Activated CD4-positive, alpha-beta T cell treated with anti-CD3 and anti-CD28 coated beads for 36 hours (primary cell): ENCODE measurements around the gene NAIF1. TPM values are rescaled to one million over a fixed set of nuclear protein-coding genes. Genes with fewer than 3 reads are reported as not detected.
"Not testable (repeated sequence)": the region's sequence is repeated elsewhere in the genome, so short reads cannot be mapped to it uniquely, and the experiment has no call there.

Source experiments
- ATAC-seq: fragments of 200-7000 bp; cut with Tn5 transposase; one replicate; pipeline ENCODE4 v1.10.0; 2021; ENCODE audit warnings: mild to moderate bottlenecking, moderate library complexity
- CTCF ChIA-PET: fragments of 350-600 bp; sonication (Branson Sonifier 250); formaldehyde crosslinking; loops from one replicate; lab custom pipeline; 2021; ENCODE audit warnings: antibody characterized with exemption; lab: Charles Lee
- POLR2A ChIA-PET: fragments of 350-600 bp; sonication (Branson Sonifier 250); formaldehyde crosslinking; loops from one replicate; lab custom pipeline; 2021; ENCODE audit warnings: antibody characterized with exemption, inconsistent platforms; lab: Charles Lee
- DNase-seq: peaks from one replicate; pipeline ENCODE4 v3.0.0-alpha.2; 2020
- H3K27ac Mint-ChIP-seq: one replicate; pipeline ENCODE4 v1.8.0; 2021; ENCODE audit warnings: mixed read lengths
- H3K27me3 Mint-ChIP-seq: one replicate; pipeline ENCODE4 v1.8.0; 2021; ENCODE audit warnings: mixed read lengths
- H3K36me3 Mint-ChIP-seq: one replicate; pipeline ENCODE4 v1.8.0; 2021; ENCODE audit warnings: low read depth, mixed read lengths
- H3K4me1 Mint-ChIP-seq: one replicate; pipeline ENCODE4 v1.8.0; 2021; ENCODE audit warnings: mixed read lengths
- H3K4me3 Mint-ChIP-seq: one replicate; pipeline ENCODE4 v1.8.0; 2021; ENCODE audit warnings: mild to moderate bottlenecking, moderate library complexity, mixed read lengths
- H3K9me3 Mint-ChIP-seq: one replicate; pipeline ENCODE4 v1.8.0; 2021; ENCODE audit warnings: low read depth, mixed read lengths
- intact Hi-C, 2 experiments: fragments of 100-400 bp; cut with DNase I in 1 of 2; cut with micrococcal nuclease in 1 of 2; formaldehyde crosslinking; loops; one replicate each; pipeline versions ENCODE4 v1.14.2 to v1.15.1; 2022 to 2024; cut with DNase I, micrococcal nuclease
- total RNA-seq, 2 experiments: library from RNA; stranded (reverse); gene quantifications; one replicate each; pipeline ENCODE4 v1.2.3, GENCODE V29; 2021

NAIF1 gene
- total RNA-seq, 2 experiments from 2014 or later, result 11.3 to 13.7 TPM

GRCh38 chr9:128082151-128082550 is 15.0 kb upstream of the NAIF1 start:
- ATAC-seq (no peak), DNase-seq (no peak)
- H3K4me3 Mint-ChIP-seq, result no peak overlapping the region
- H3K27me3 Mint-ChIP-seq, result no peaks in the 10 kb centered on the region
- H3K27ac Mint-ChIP-seq, result peak overlapping the region; percentile 47
- peaks cover 15% of the 10 kb centered on the region for H3K36me3 Mint-ChIP-seq
- POLR2A ChIA-PET, result interaction anchor here (0.6 to 1.2 kb wide), 2 partner anchors 30 to 311 kb away, joined by 3 read pairs; no protein-coding TSS in a partner anchor
- CTCF ChIA-PET, result interaction anchor here (0.7 to 2.5 kb wide), 5 partner anchors 10 to 35 kb away, joined by 3 to 14 read pairs (median 5); no protein-coding TSS in a partner anchor
- no peaks in the 10 kb centered on the region for H3K9me3 Mint-ChIP-seq
- peaks cover 43% of the 10 kb centered on the region for H3K4me1 Mint-ChIP-seq
- intact Hi-C loops, result no loop called here

GRCh38 chr9:128081056-128081455 is 13.9 kb upstream of the NAIF1 start:
- Mint-ChIP-seq H3K9me3 (no peaks in the 10 kb centered on the region), H3K36me3 (peaks cover 18% of the 10 kb centered on the region), H3K27me3 (no peaks in the 10 kb centered on the region), H3K4me3 (no peak overlapping the region), H3K4me1 (peaks cover 49% of the 10 kb centered on the region), H3K27ac (peak overlapping the region; percentile 9)
- ChIA-PET CTCF (interaction anchor here (1.1 to 2.5 kb wide), 4 partner anchors 11 to 46 kb away, joined by 3 to 14 read pairs (median 4); no protein-coding TSS in a partner anchor), POLR2A (no interaction called here)
- intact Hi-C loops, result no loop called here
- ATAC-seq (no peak), DNase-seq (no peak)

- ChIA-PET POLR2A (interaction anchor here (0.6 kb wide), 2 partner anchors 12 to 136 kb away, joined by 4 to 6 read pairs; partner anchors contain the start of gene SLC25A25), CTCF (interaction anchor here (0.7 to 1.7 kb wide), 5 partner anchors 14 to 45 kb away, joined by 3 to 6 read pairs (median 3); no protein-coding TSS in a partner anchor)
- intact Hi-C loops, result no loop called here
- Mint-ChIP-seq H3K36me3 (peaks cover 13% of the 10 kb centered on the region), H3K27ac (no peak overlapping the region), H3K4me1 (peaks cover 49% of the 10 kb centered on the region), H3K9me3 (no peaks in the 10 kb centered on the region), H3K27me3 (no peaks in the 10 kb centered on the region), H3K4me3 (no peak overlapping the region)
- DNase-seq, result no peak
- no peak for ATAC-seq
Measured at GRCh38 chr9:128080206-128080605, 13.1 kb upstream of the NAIF1 start.

- Mint-ChIP-seq H3K4me3 (no peak overlapping the region), H3K4me1 (peaks cover 47% of the 10 kb centered on the region), H3K36me3 (peaks cover 10% of the 10 kb centered on the region), H3K9me3 (no peaks in the 10 kb centered on the region), H3K27me3 (no peaks in the 10 kb centered on the region), H3K27ac (peak overlapping the region; percentile 63)
- no peak for ATAC-seq
- DNase-seq, result no peak
- intact Hi-C loops, result no loop called here
- ChIA-PET CTCF (interaction anchor here (0.8 to 1.5 kb wide), 10 partner anchors 9 to 283 kb away, joined by 3 to 5 read pairs (median 4); partner anchors contain the start of gene NAIF1), POLR2A (no interaction called here)
Measured at GRCh38 chr9:128078504-128079434, 11.6 kb upstream of the NAIF1 start.

- H3K27me3 Mint-ChIP-seq, result no peaks in the 10 kb centered on the region
- ChIA-PET POLR2A (no interaction called here), CTCF (interaction anchor here (0.8 to 1.5 kb wide), 7 partner anchors 10 to 284 kb away, joined by 3 to 5 read pairs (median 4); partner anchors contain the start of gene NAIF1)
- H3K4me3 Mint-ChIP-seq, result no peak overlapping the region
- H3K36me3 Mint-ChIP-seq, result peaks cover 9% of the 10 kb centered on the region
- H3K9me3 Mint-ChIP-seq, result no peaks in the 10 kb centered on the region
- H3K4me1 Mint-ChIP-seq, result peaks cover 54% of the 10 kb centered on the region
- no peak for DNase-seq
- intact Hi-C loops, result no loop called here
- ATAC-seq, result peak; percentile 59
- peak overlapping the region; percentile 63 for H3K27ac Mint-ChIP-seq
Measured at GRCh38 chr9:128077847-128078503, 10.9 kb upstream of the NAIF1 start.

- no peak for DNase-seq
- H3K27me3 Mint-ChIP-seq, result no peaks in the 10 kb centered on the region
- ChIA-PET POLR2A (no interaction called here), CTCF (interaction anchor here (1.0 to 3.1 kb wide), 11 partner anchors 10 to 131 kb away, joined by 3 to 12 read pairs (median 4); no protein-coding TSS in a partner anchor)
- H3K9me3 Mint-ChIP-seq, result no peaks in the 10 kb centered on the region
- intact Hi-C loops, result no loop called here
- peaks cover 54% of the 10 kb centered on the region for H3K4me1 Mint-ChIP-seq
- peaks cover 13% of the 10 kb centered on the region for H3K36me3 Mint-ChIP-seq
- H3K27ac Mint-ChIP-seq, result peak overlapping the region; percentile 92
- no peak overlapping the region for H3K4me3 Mint-ChIP-seq
- ATAC-seq, result no peak
Measured at GRCh38 chr9:128073253-128073886, 6.2 kb upstream of the NAIF1 start.

GRCh38 chr9:128072144-128073021 is 5.3 kb upstream of the NAIF1 start:
- peaks cover 44% of the 10 kb centered on the region for H3K4me1 Mint-ChIP-seq
- peak; percentile 81 for DNase-seq
- intact Hi-C loops, result loop anchor here in 1 of 2 experiments (1.0 kb wide), 1 partner anchor 22 kb away; no protein-coding TSS in a partner anchor

GRCh38 chr9:128071475-128071874 is 4.4 kb upstream of the NAIF1 start:
- Mint-ChIP-seq H3K27ac (peak overlapping the region; percentile 92), H3K4me3 (peak overlapping the region; percentile 64), H3K4me1 (peaks cover 38% of the 10 kb centered on the region)
- ChIA-PET CTCF (interaction anchor here (1.0 to 3.1 kb wide), 7 partner anchors 13 to 202 kb away, joined by 4 to 10 read pairs (median 7); no protein-coding TSS in a partner anchor), POLR2A (interaction anchor here (0.6 kb wide), 1 partner anchor 94 kb away, joined by 4 read pairs; no protein-coding TSS in a partner anchor)
- ATAC-seq, DNase-seq, intact Hi-C loops, H3K9me3 Mint-ChIP-seq, H3K36me3 Mint-ChIP-seq, H3K27me3 Mint-ChIP-seq: not testable (repeated sequence)

More at GRCh38 chr9:128072144-128073021, 5.3 kb upstream of the NAIF1 start:
- no peak for ATAC-seq
- H3K27me3 Mint-ChIP-seq, result no peaks in the 10 kb centered on the region
- H3K27ac Mint-ChIP-seq, result peak overlapping the region; percentile 92
- peaks cover 13% of the 10 kb centered on the region for H3K36me3 Mint-ChIP-seq
- peak overlapping the region; percentile 64 for H3K4me3 Mint-ChIP-seq
- CTCF ChIA-PET, result interaction anchor here (0.7 to 3.1 kb wide), 20 partner anchors 10 to 294 kb away, joined by 3 to 12 read pairs (median 4); partner anchors contain the start of gene SH2D3C
- POLR2A ChIA-PET, result interaction anchor here (0.6 to 0.9 kb wide), 3 partner anchors 19 to 45 kb away, joined by 4 to 5 read pairs (median 4); no protein-coding TSS in a partner anchor
- no peaks in the 10 kb centered on the region for H3K9me3 Mint-ChIP-seq

GRCh38 chr9:128070874-128071273 is 3.8 kb upstream of the NAIF1 start:
- Mint-ChIP-seq H3K36me3 (peaks cover 10% of the 10 kb centered on the region), H3K27me3 (no peaks in the 10 kb centered on the region), H3K27ac (peak overlapping the region; percentile 88), H3K4me3 (no peak overlapping the region), H3K9me3 (no peaks in the 10 kb centered on the region), H3K4me1 (peaks cover 44% of the 10 kb centered on the region)
- ATAC-seq (no peak), DNase-seq (no peak)
- intact Hi-C loops, result no loop called here
- ChIA-PET CTCF (no interaction called here), POLR2A (interaction anchor here (0.6 kb wide), 2 partner anchors 19 to 93 kb away, joined by 4 to 6 read pairs; no protein-coding TSS in a partner anchor)
